OCI-LY1 (cell line): ENCODE data around the gene RALGAPB.

Source experiments
- EZH2 ChIP-seq: fragments of 200-600 bp; sonication (generic), shearing (Covaris generic); IDR thresholded peaks from 2 replicates; pipeline ENCODE4 v1.8.0; 2017; ENCODE audit warnings: borderline replicate concordance, mixed run types, mild to moderate bottlenecking, antibody characterized with exemption, low read length, moderate library complexity, mixed read lengths
- TF ChIP-seq, protein P1 (sequence below): fragments of 200-600 bp; sonication (generic), shearing (Covaris generic); IDR thresholded peaks from 2 replicates; pipeline ENCODE4 v1.5.1; 2017; ENCODE audit warnings: mild to moderate bottlenecking, antibody characterized with exemption, low read length, moderate library complexity, mixed read lengths

GRCh38 chr20:38505091-38505455 lies 32.4 kb downstream of the RALGAPB start:
- TF ChIP-seq, protein P1, sequence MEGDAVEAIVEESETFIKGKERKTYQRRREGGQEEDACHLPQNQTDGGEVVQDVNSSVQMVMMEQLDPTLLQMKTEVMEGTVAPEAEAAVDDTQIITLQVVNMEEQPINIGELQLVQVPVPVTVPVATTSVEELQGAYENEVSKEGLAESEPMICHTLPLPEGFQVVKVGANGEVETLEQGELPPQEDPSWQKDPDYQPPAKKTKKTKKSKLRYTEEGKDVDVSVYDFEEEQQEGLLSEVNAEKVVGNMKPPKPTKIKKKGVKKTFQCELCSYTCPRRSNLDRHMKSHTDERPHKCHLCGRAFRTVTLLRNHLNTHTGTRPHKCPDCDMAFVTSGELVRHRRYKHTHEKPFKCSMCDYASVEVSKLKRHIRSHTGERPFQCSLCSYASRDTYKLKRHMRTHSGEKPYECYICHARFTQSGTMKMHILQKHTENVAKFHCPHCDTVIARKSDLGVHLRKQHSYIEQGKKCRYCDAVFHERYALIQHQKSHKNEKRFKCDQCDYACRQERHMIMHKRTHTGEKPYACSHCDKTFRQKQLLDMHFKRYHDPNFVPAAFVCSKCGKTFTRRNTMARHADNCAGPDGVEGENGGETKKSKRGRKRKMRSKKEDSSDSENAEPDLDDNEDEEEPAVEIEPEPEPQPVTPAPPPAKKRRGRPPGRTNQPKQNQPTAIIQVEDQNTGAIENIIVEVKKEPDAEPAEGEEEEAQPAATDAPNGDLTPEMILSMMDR = no peak
- no peak for TF ChIP-seq EZH2
